ENCODE data around the gene GPN2. TPM values are rescaled to one million over a fixed set of nuclear protein-coding genes. Genes with fewer than 3 reads are reported as not detected.

The GPN2 gene
- polyA plus RNA-seq, 3 donors = 8.3 to 15.9 (median 9.6) TPM

DNA sequence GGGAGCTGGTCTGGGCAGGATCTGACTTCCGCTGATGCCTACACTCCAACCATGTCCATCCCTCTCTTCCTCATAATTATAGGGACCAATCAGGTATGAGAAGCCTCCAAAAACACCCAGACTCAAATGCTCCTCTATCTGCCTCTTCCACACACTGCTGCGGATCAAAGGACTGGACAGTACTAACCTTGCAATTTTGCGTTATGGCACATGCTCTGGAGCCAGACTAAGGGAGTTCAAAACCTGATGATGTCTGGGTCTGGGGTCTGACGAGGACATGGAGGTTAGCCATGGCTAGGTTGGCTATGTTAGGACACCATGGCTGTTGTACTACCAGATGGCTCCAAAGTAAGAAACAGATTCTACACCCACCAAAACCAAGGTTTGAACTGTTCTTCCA, 10.3 kb downstream of the GPN2 start:
- TF ChIP-seq CTCF (IDR thresholded peaks at IDR 0.05) = no peak
- peaks cover 69 to 92% of the 10 kb centered on the region in 2 donors for H3K36me3 ChIP-seq (replicated peaks in 1 of 2; ENCODE audit: control insufficient read depth in 1 of 2, insufficient read depth in 2 of 2, low read length in 2 of 2)
- H3K27me3 Mint-ChIP-seq (ENCODE audit: low read depth in 3 of 3) = no peaks in the 10 kb centered on the region

DNA sequence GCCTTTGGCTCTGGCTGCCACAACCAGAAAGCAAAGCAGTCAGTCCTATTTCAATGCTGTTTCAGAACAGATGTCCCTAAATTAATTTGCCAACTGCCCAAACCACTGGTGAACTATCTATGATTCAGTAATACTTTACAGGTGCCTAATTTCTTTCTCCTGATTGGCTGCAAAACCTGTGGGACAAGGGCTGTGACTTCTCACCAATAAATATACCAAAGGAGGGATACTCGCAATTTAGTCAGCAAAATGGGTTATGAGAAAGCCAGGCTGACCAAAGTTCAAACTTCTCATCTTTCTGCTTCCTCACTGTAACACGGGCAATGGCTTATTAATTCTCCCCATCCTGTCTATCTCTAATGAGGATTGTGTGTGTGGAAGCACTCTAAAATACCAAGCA, 12.8 kb downstream of the GPN2 start:
- H3K4me1 Mint-ChIP-seq = no peaks in the 10 kb centered on the region
- intact Hi-C loops (cut with micrococcal nuclease) = loop anchor here (5.0 to 10.0 kb wide), 5 partner anchors 65 to 383 kb away; no protein-coding TSS in a partner anchor
- no peak overlapping the region for H3K9ac ChIP-seq (ENCODE audit: insufficient read depth, low read length, poor library complexity, severe bottlenecking)
- peaks cover 40 to 66% of the 10 kb centered on the region in 2 donors for H3K36me3 Mint-ChIP-seq
- no peaks in the 10 kb centered on the region for H3K27me3 ChIP-seq (ENCODE audit: control insufficient read depth in 2 of 2, insufficient read depth in 2 of 2, low read length in 2 of 2)
- no peaks in the 10 kb centered on the region for H3K9me3 ChIP-seq (replicated peaks in 1 of 2; ENCODE audit: control insufficient read depth in 1 of 2, insufficient read depth in 1 of 2, low read length in 2 of 2)
- no CpG with 5 or more reads among the region's 2 CpGs for WGBS (ENCODE audit: insufficient coverage)
- no peaks in the 10 kb centered on the region for H3K9me3 Mint-ChIP-seq
- H3K4me1 ChIP-seq (ENCODE audit: control insufficient read depth in 1 of 2, insufficient read depth in 2 of 2, low read length in 2 of 2) = no peaks in the 10 kb centered on the region
- H3K4me2 ChIP-seq (replicated peaks; ENCODE audit: extremely low read depth, low read length, poor library complexity, severe bottlenecking) = no peak overlapping the region
- no peak overlapping the region for H2AFZ ChIP-seq (ENCODE audit: insufficient read depth, low read depth, low read length, poor library complexity, severe bottlenecking)
- H3K4me3 ChIP-seq (replicated peaks in 1 of 3; ENCODE audit: low read depth in 2 of 3, low read length in 3 of 3) = no peak overlapping the region
- TF ChIP-seq CTCF (IDR thresholded peaks at IDR 0.05) = no peak
- DNase-seq = no peak
- H3K27ac Mint-ChIP-seq = peak overlapping the region in 1 of 7 donors; percentile 27
- peak overlapping the region in 1 of 2 donors; percentile 16 for H3K27ac ChIP-seq (ENCODE audit: low read depth in 1 of 2, low read length in 2 of 2)
- no peaks in the 10 kb centered on the region for H3K27me3 Mint-ChIP-seq (ENCODE audit: low read depth in 3 of 3)
- H3K4me3 Mint-ChIP-seq = no peak overlapping the region
- H3K79me2 ChIP-seq (ENCODE audit: insufficient read depth, low read length) = peaks cover under 1% of the 10 kb centered on the region
- peaks cover 44 to 68% of the 10 kb centered on the region in 2 donors for H3K36me3 ChIP-seq (replicated peaks in 1 of 2; ENCODE audit: control insufficient read depth in 1 of 2, insufficient read depth in 2 of 2, low read length in 2 of 2)
- peaks cover 22% of the 10 kb centered on the region for H4K20me1 ChIP-seq (ENCODE audit: insufficient read depth, low read length)

More for the DNA sequence above, 10.3 kb downstream of the GPN2 start:
- no peak overlapping the region for H3K4me3 ChIP-seq (replicated peaks in 1 of 3; ENCODE audit: low read depth in 2 of 3, low read length in 3 of 3)
- no peak overlapping the region for H3K27ac ChIP-seq (ENCODE audit: low read depth in 1 of 2, low read length in 2 of 2)
- no peaks in the 10 kb centered on the region for H3K27me3 ChIP-seq (ENCODE audit: control insufficient read depth in 2 of 2, insufficient read depth in 2 of 2, low read length in 2 of 2)
- H3K4me1 ChIP-seq (ENCODE audit: control insufficient read depth in 1 of 2, insufficient read depth in 2 of 2, low read length in 2 of 2) = no peaks in the 10 kb centered on the region
- Mint-ChIP-seq H3K4me3 (no peak overlapping the region), H3K36me3 (peaks cover 60 to 83% of the 10 kb centered on the region in 2 donors), H3K4me1 (no peaks in the 10 kb centered on the region), H3K27ac (no peak overlapping the region), H3K9me3 (no peaks in the 10 kb centered on the region)
- intact Hi-C loops (cut with micrococcal nuclease) = loop anchor here (2.0 to 10.0 kb wide), 6 partner anchors 27 to 385 kb away; no protein-coding TSS in a partner anchor
- 90% methylated on average over 2 of the region's 4 CpGs for WGBS (ENCODE audit: insufficient coverage)
- no peak for DNase-seq
- peaks cover 4% of the 10 kb centered on the region for H3K79me2 ChIP-seq (ENCODE audit: insufficient read depth, low read length)
- H3K9me3 ChIP-seq (replicated peaks in 1 of 2; ENCODE audit: control insufficient read depth in 1 of 2, insufficient read depth in 1 of 2, low read length in 2 of 2) = no peaks in the 10 kb centered on the region
- H4K20me1 ChIP-seq (ENCODE audit: insufficient read depth, low read length) = peaks cover 35% of the 10 kb centered on the region
- no peak overlapping the region for H2AFZ ChIP-seq (ENCODE audit: insufficient read depth, low read depth, low read length, poor library complexity, severe bottlenecking)
- no peak overlapping the region for H3K9ac ChIP-seq (ENCODE audit: insufficient read depth, low read length, poor library complexity, severe bottlenecking)
- no peak overlapping the region for H3K4me2 ChIP-seq (replicated peaks; ENCODE audit: extremely low read depth, low read length, poor library complexity, severe bottlenecking)
